ENCODE measurements around the gene ZNF511.

The ZNF511 gene

GRCh38 chr10:133324198-133324792, 15.6 kb downstream of the ZNF511 start:
- no peaks in the 10 kb centered on the region for H3K9me3 ChIP-seq (ENCODE audit: insufficient read depth, low read length)
- no peak overlapping the region for H2AFZ ChIP-seq (ENCODE audit: low read depth, low read length, severe bottlenecking)
- no peak overlapping the region for H3K9ac ChIP-seq (ENCODE audit: low read length)
- 0 out of 2 replicates have a peak, but pooled peaks cover 2% of the 10 kb centered on the region for H3F3A ChIP-seq (ENCODE audit: insufficient read depth)
- H3K27ac ChIP-seq (ENCODE audit: low read depth, low read length) = no peak overlapping the region
- TF ChIP-seq EZH2phosphoT487 (conservative IDR thresholded peaks at IDR 0.05; ENCODE audit: low read length) = no peak
- TF ChIP-seq CTCF (IDR thresholded peaks at IDR 0.05; ENCODE audit: insufficient read depth, low read length, poor library complexity, severe bottlenecking) = no peak
- no peak overlapping the region for H3K4me3 ChIP-seq (ENCODE audit: insufficient read depth, low read length, poor library complexity, severe bottlenecking)
- H3K9me2 ChIP-seq (replicated peaks; ENCODE audit: insufficient read depth, low read length) = no peaks in the 10 kb centered on the region
- H3K4me2 ChIP-seq (ENCODE audit: low read depth, low read length, poor library complexity, severe bottlenecking) = no peak overlapping the region
- H3K27me3 ChIP-seq (ENCODE audit: low read length) = no peaks in the 10 kb centered on the region
- no peaks in the 10 kb centered on the region for H3K79me2 ChIP-seq (ENCODE audit: insufficient read depth, low read length)
- no peaks in the 10 kb centered on the region for H3K36me3 ChIP-seq (ENCODE audit: low read length)
- H4K20me1 ChIP-seq (ENCODE audit: low read depth, low read length) = no peaks in the 10 kb centered on the region

GRCh38 chr10:133324857-133325260, 16.1 kb downstream of the ZNF511 start:
- Histone ChIP-seq H4K20me1 (ENCODE audit: low read depth, low read length) (no peaks in the 10 kb centered on the region), H3K79me2 (ENCODE audit: insufficient read depth, low read length) (no peaks in the 10 kb centered on the region), H3K9me2 (replicated peaks; ENCODE audit: insufficient read depth, low read length) (no peaks in the 10 kb centered on the region), H3K36me3 (ENCODE audit: low read length) (no peaks in the 10 kb centered on the region), H3F3A (ENCODE audit: insufficient read depth) (0 out of 2 replicates have a peak, but pooled peaks cover 5% of the 10 kb centered on the region), H3K27ac (ENCODE audit: low read depth, low read length) (no peak overlapping the region), H2AFZ (ENCODE audit: low read depth, low read length, severe bottlenecking) (no peak overlapping the region), H3K4me2 (ENCODE audit: low read depth, low read length, poor library complexity, severe bottlenecking) (peak overlapping the region; percentile 20), H3K9me3 (ENCODE audit: insufficient read depth, low read length) (no peaks in the 10 kb centered on the region), H3K9ac (ENCODE audit: low read length) (no peak overlapping the region), H3K27me3 (ENCODE audit: low read length) (no peaks in the 10 kb centered on the region), H3K4me3 (ENCODE audit: insufficient read depth, low read length, poor library complexity, severe bottlenecking) (no peak overlapping the region)
- TF ChIP-seq EZH2phosphoT487 (conservative IDR thresholded peaks at IDR 0.05; ENCODE audit: low read length) = no peak
- no peak for TF ChIP-seq CTCF (IDR thresholded peaks at IDR 0.05; ENCODE audit: insufficient read depth, low read length, poor library complexity, severe bottlenecking)

DNA sequence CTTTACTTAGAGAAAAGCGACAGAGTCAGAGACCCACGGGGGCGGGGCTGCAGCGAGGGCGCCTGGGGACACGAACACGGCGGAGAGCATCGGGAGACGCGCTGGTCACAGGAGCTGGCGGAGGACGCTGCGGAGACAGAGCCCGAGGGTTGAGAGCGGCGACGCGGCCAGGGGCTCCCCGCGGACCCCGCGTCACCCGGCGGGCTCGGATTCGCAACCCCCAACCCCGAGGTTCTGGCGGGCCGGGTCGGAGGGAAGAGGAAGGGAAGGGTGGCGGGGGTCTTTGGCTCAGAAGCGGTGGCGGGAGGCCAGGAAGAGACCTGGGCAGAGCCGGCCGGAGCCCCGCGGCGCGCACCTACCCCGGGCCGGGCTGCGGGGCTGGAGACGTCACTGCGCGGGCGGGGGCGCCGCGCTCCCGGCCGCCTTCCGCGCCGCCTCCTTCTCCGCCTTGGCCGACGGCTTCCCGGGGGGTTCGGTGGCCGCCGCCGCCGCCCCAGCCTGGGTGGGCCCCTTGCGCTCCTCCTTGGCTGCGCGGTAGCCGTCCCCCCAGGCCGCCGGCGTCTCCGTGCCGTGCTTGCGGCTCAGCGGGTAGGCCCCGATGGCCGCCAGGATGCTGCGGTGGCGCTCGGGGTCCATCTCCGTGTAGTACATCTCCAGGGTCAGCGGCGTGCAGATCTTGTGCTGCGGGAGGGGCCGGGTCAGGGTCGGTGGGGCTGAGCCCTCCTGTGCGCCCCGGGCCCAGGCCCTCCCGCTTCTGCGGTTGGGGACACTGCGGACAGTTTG, 16.9 kb downstream of the ZNF511 start:
- H3K79me2 ChIP-seq (ENCODE audit: insufficient read depth, low read length) = no peaks in the 10 kb centered on the region
- no peak for TF ChIP-seq EZH2phosphoT487 (conservative IDR thresholded peaks at IDR 0.05; ENCODE audit: low read length)
- TF ChIP-seq CTCF (IDR thresholded peaks at IDR 0.05; ENCODE audit: insufficient read depth, low read length, poor library complexity, severe bottlenecking) = no peak
- no peak overlapping the region for H2AFZ ChIP-seq (ENCODE audit: low read depth, low read length, severe bottlenecking)
- H3K4me2 ChIP-seq (ENCODE audit: low read depth, low read length, poor library complexity, severe bottlenecking) = no peak overlapping the region
- no peak overlapping the region for H3K9ac ChIP-seq (ENCODE audit: low read length)
- no peaks in the 10 kb centered on the region for H3K36me3 ChIP-seq (ENCODE audit: low read length)
- H4K20me1 ChIP-seq (ENCODE audit: low read depth, low read length) = no peaks in the 10 kb centered on the region
- H3K27me3 ChIP-seq (ENCODE audit: low read length) = no peaks in the 10 kb centered on the region
- no peak overlapping the region for H3K4me3 ChIP-seq (ENCODE audit: insufficient read depth, low read length, poor library complexity, severe bottlenecking)
- H3K9me3 ChIP-seq (ENCODE audit: insufficient read depth, low read length) = no peaks in the 10 kb centered on the region
- H3K9me2 ChIP-seq (replicated peaks; ENCODE audit: insufficient read depth, low read length) = no peaks in the 10 kb centered on the region
- H3F3A ChIP-seq (ENCODE audit: insufficient read depth) = 0 out of 2 replicates have a peak, but pooled peaks cover 5% of the 10 kb centered on the region
- no peak overlapping the region for H3K27ac ChIP-seq (ENCODE audit: low read depth, low read length)

All from SU-DHL-6 (cell line).